ENCODE data around the gene WDR26.
"Not testable (repeated sequence)": the region's sequence is repeated elsewhere in the genome, so short reads cannot be mapped to it uniquely, and the experiment has no call there.

WDR26 gene

GRCh38 chr1:224392411-224393249 lies 42.0 kb downstream of the WDR26 start:
- DNase-seq, result no peak

GRCh38 chr1:224390517-224390916 lies 44.1 kb downstream of the WDR26 start:
- no peak for DNase-seq

- DNase-seq, result no peak
These were observed 46.7 kb downstream of the WDR26 start for GRCh38 chr1:224387943-224388342.

GRCh38 chr1:224387302-224387912 lies 47.2 kb downstream of the WDR26 start:
- DNase-seq, result no peak

GRCh38 chr1:224383218-224383617 lies 51.4 kb downstream of the WDR26 start:
- no peak for DNase-seq

GRCh38 chr1:224381880-224382548 lies 52.6 kb downstream of the WDR26 start:
- no peak for DNase-seq

- DNase-seq, result no peak
These were observed 54.6 kb downstream of the WDR26 start for GRCh38 chr1:224380003-224380402.

GRCh38 chr1:224378855-224379631 lies 55.6 kb downstream of the WDR26 start:
- no peak for DNase-seq

- DNase-seq, result no peak
These were observed 57.0 kb downstream of the WDR26 start for GRCh38 chr1:224377676-224378006.

- DNase-seq, result no peak
These were observed 59.5 kb downstream of the WDR26 start for GRCh38 chr1:224375059-224375458.

- no peak for DNase-seq
These were observed 61.5 kb downstream of the WDR26 start for GRCh38 chr1:224373008-224373590.

- DNase-seq, result no peak
These were observed 66.2 kb downstream of the WDR26 start for GRCh38 chr1:224368409-224368808.

- no peak for DNase-seq
These were observed 75.4 kb downstream of the WDR26 start for GRCh38 chr1:224359207-224359606.

GRCh38 chr1:224358237-224358636 lies 76.4 kb downstream of the WDR26 start:
- no peak for DNase-seq

- no peak for DNase-seq
These were observed 76.9 kb downstream of the WDR26 start for GRCh38 chr1:224357626-224358124.

GRCh38 chr1:224356685-224357625 lies 77.6 kb downstream of the WDR26 start, which contains the start of gene CNIH4:
CNIH4 (plus strand) TSS chr1:224356879; CDS start chr1:224356925, 46 bp downstream.
- DNase-seq, result peak; percentile 88 to 91

GRCh38 chr1:224353975-224354925 lies 80.3 kb downstream of the WDR26 start:
- no peak for DNase-seq

- not testable (repeated sequence) for DNase-seq
These were observed 82.0 kb downstream of the WDR26 start for GRCh38 chr1:224352436-224353085.

- not testable (repeated sequence) for DNase-seq
These were observed 84.9 kb downstream of the WDR26 start for GRCh38 chr1:224349716-224350115.

Measured in cerebellar nuclear complex (tissue), 1 donor.